GM18858 (cell line): Measurements from ENCODE around the gene CFAP221.

ENCODE experiments used
- ATAC-seq: cut with Tn5 transposase; IDR thresholded peaks from one replicate; pipeline ENCODE4 v1.9.1; 2021; ENCODE audit not compliant: unreplicated experiment

Gene CFAP221

GRCh38 chr2:119678021-119678656 is 133.9 kb downstream of the CFAP221 start:
- ATAC-seq = no peak

GRCh38 chr2:119679526-119679837 is 135.2 kb downstream of the CFAP221 start:
- ATAC-seq = no peak

GRCh38 chr2:119679846-119680245 is 135.6 kb downstream of the CFAP221 start:
- no peak for ATAC-seq

GRCh38 chr2:119680457-119681202 is 136.4 kb downstream of the CFAP221 start:
- ATAC-seq = no peak

GRCh38 chr2:119681203-119681867 is 137.1 kb downstream of the CFAP221 start:
- no peak for ATAC-seq

- no peak for ATAC-seq
Measured at GRCh38 chr2:119681868-119682220, 137.6 kb downstream of the CFAP221 start.

- no peak for ATAC-seq
Measured at GRCh38 chr2:119682578-119682977, 138.3 kb downstream of the CFAP221 start.

GRCh38 chr2:119683074-119683712 is 138.9 kb downstream of the CFAP221 start:
- no peak for ATAC-seq

- no peak for ATAC-seq
Measured at GRCh38 chr2:119683713-119684443, 139.6 kb downstream of the CFAP221 start.

GRCh38 chr2:119684518-119684917 is 140.3 kb downstream of the CFAP221 start:
- ATAC-seq = no peak

- no peak for ATAC-seq
Measured at GRCh38 chr2:119688616-119689015, 144.4 kb downstream of the CFAP221 start.

- ATAC-seq = no peak
Measured at GRCh38 chr2:119689218-119689617, 145.0 kb downstream of the CFAP221 start.

GRCh38 chr2:119691189-119691588 is 146.9 kb downstream of the CFAP221 start:
- no peak for ATAC-seq

- no peak for ATAC-seq
Measured at GRCh38 chr2:119691651-119692245, 147.5 kb downstream of the CFAP221 start.

GRCh38 chr2:119692310-119692709 is 148.1 kb downstream of the CFAP221 start:
- no peak for ATAC-seq

GRCh38 chr2:119692954-119693353 is 148.7 kb downstream of the CFAP221 start:
- no peak for ATAC-seq

- ATAC-seq = no peak
Measured at GRCh38 chr2:119693567-119693966, 149.3 kb downstream of the CFAP221 start.

GRCh38 chr2:119693967-119694366 is 149.7 kb downstream of the CFAP221 start:
- ATAC-seq = no peak

GRCh38 chr2:119694470-119694844 is 150.2 kb downstream of the CFAP221 start:
- no peak for ATAC-seq

- ATAC-seq = no peak
Measured at GRCh38 chr2:119694845-119695521, 150.7 kb downstream of the CFAP221 start.
